ENCODE results near the gene DAPK1. TPM values are rescaled to one million over a fixed set of nuclear protein-coding genes. Genes with fewer than 3 reads are reported as not detected.

Gene DAPK1
- total RNA-seq, 1 donor from 2014 or later: 3.6 TPM

- H3K27ac Mint-ChIP-seq: no peak overlapping the region
- H3K4me3 Mint-ChIP-seq: no peak overlapping the region
- no peaks in the 10 kb centered on the region for H3K36me3 Mint-ChIP-seq (ENCODE audit: low read depth)
- H3K27me3 Mint-ChIP-seq: peaks cover 38% of the 10 kb centered on the region
- intact Hi-C loops (cut with micrococcal nuclease): loop anchor here (1.0 kb wide), 1 partner anchor 31 kb away; no protein-coding TSS in a partner anchor
- no peak for DNase-seq
- H3K9me3 Mint-ChIP-seq: no peaks in the 10 kb centered on the region
- peaks cover 12% of the 10 kb centered on the region for H3K4me1 Mint-ChIP-seq
Observed at GRCh38 chr9:87502391-87503221, 4.9 kb downstream of the DAPK1 start.

DNA sequence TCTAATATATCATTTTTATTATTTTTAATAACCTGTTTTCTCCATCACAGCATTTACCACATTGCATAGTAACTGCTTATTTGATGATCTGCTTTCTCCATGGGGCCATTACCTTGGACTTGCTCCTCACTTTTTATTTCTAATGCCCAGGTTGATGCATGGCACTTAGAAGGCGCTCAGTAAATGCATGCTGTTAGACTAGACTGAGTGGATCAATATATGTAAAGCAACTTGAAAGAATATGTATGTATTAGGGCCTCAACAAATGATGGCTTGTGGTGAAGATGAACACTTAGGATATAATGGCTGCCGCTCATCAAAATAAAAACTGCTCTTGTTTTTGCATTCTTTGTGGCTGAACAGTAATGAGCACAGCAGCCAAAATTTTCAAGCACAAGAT, 5.8 kb downstream of the DAPK1 start:
- H3K4me1 Mint-ChIP-seq: peaks cover 12% of the 10 kb centered on the region
- H3K36me3 Mint-ChIP-seq (ENCODE audit: low read depth): no peaks in the 10 kb centered on the region
- H3K9me3 Mint-ChIP-seq: no peaks in the 10 kb centered on the region
- intact Hi-C loops (cut with micrococcal nuclease): loop anchor here (1.0 kb wide), 1 partner anchor 30 kb away; no protein-coding TSS in a partner anchor
- peaks cover 37% of the 10 kb centered on the region for H3K27me3 Mint-ChIP-seq
- no peak overlapping the region for H3K27ac Mint-ChIP-seq
- no peak for DNase-seq
- no peak overlapping the region for H3K4me3 Mint-ChIP-seq

- intact Hi-C loops (cut with micrococcal nuclease): loop anchor here (1.0 kb wide), 1 partner anchor 29 kb away; no protein-coding TSS in a partner anchor
- no peak for DNase-seq
- Mint-ChIP-seq H3K27ac (no peak overlapping the region), H3K4me3 (no peak overlapping the region), H3K4me1 (peaks cover 10% of the 10 kb centered on the region), H3K9me3 (no peaks in the 10 kb centered on the region), H3K27me3 (peaks cover 33% of the 10 kb centered on the region), H3K36me3 (ENCODE audit: low read depth) (no peaks in the 10 kb centered on the region)
Observed at GRCh38 chr9:87503927-87504326, 6.3 kb downstream of the DAPK1 start.

GRCh38 chr9:87504938-87505337, 7.3 kb downstream of the DAPK1 start:
- DNase-seq: no peak
- peaks cover 7% of the 10 kb centered on the region for H3K4me1 Mint-ChIP-seq
- H3K9me3 Mint-ChIP-seq: no peaks in the 10 kb centered on the region
- peaks cover 23% of the 10 kb centered on the region for H3K27me3 Mint-ChIP-seq
- H3K27ac Mint-ChIP-seq: no peak overlapping the region
- no peak overlapping the region for H3K4me3 Mint-ChIP-seq
- no peaks in the 10 kb centered on the region for H3K36me3 Mint-ChIP-seq (ENCODE audit: low read depth)
- intact Hi-C loops (cut with micrococcal nuclease): no loop called here

DNA sequence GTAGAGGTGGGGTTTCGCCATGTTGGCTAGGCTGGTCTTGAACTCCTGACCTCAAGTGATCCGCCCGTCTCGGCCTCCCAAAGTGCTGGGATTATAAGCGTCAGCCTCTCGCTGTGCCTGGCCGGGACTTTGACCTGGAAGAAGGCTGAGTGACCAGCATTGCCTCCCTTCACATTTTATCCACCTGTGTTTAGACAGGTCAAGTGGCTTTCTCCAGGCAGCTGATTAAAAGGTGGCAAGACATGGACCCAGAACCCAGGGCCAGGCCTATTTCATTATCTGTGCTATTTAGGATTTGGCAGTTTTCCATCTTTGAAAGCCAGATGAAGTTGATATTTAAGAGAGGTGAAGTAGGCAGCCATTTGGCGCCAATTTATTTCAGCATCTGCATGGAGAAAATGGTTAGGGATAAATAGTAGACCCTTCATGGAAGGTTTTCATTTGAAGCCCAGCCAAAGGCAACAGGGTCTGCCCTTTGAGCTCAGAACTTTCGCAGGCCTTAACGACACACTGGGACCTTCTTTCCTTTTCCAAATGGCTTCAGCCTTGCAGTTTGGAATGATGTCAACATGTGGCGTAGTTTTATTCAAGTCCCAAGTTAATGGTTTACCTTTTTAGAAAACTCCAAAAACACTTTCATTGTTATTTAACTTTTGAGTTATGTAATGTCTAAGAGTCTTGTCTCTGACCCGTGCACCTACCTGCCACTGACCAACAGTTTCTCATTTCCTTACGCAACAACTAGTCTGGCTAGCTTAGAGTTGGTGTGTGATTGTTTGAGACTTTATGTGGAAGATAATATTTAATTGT, 8.4 kb downstream of the DAPK1 start:
- DNase-seq: no peak
- no peak overlapping the region for H3K4me3 Mint-ChIP-seq
- peaks cover 2% of the 10 kb centered on the region for H3K4me1 Mint-ChIP-seq
- no peak overlapping the region for H3K27ac Mint-ChIP-seq
- no peaks in the 10 kb centered on the region for H3K36me3 Mint-ChIP-seq (ENCODE audit: low read depth)
- no peaks in the 10 kb centered on the region for H3K9me3 Mint-ChIP-seq
- intact Hi-C loops (cut with micrococcal nuclease): no loop called here
- H3K27me3 Mint-ChIP-seq: peaks cover 16% of the 10 kb centered on the region

GRCh38 chr9:87507576-87507975, 9.9 kb downstream of the DAPK1 start:
- Mint-ChIP-seq H3K36me3 (ENCODE audit: low read depth) (no peaks in the 10 kb centered on the region), H3K27me3 (peaks cover 10% of the 10 kb centered on the region), H3K27ac (no peak overlapping the region), H3K9me3 (no peaks in the 10 kb centered on the region), H3K4me3 (no peak overlapping the region), H3K4me1 (peaks cover 2% of the 10 kb centered on the region)
- intact Hi-C loops (cut with micrococcal nuclease): no loop called here
- no peak for DNase-seq

DNA sequence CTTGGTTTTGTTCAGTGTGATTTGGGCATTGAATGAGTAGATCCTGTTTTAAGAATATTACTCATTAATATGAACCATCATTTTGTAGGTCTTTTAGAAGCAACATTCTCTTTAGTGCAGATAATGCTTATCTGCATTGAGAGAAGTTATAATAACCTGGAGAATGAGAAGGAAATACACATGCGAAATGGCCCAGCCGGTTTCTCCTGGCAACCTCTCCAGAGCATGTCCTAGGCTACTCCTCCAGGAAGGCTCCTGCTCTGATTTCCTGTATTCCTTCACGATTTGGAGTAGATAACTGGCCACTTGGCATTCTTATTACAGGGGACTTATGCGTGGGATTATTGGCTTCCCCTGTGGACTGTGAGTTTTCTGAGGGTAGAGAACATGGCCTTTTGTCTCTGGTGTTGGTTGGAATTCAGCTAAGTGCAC, 12.6 kb downstream of the DAPK1 start:
- H3K36me3 Mint-ChIP-seq (ENCODE audit: low read depth): no peaks in the 10 kb centered on the region
- no peak overlapping the region for H3K27ac Mint-ChIP-seq
- DNase-seq: no peak
- peaks cover 4% of the 10 kb centered on the region for H3K27me3 Mint-ChIP-seq
- intact Hi-C loops (cut with micrococcal nuclease): no loop called here
- no peaks in the 10 kb centered on the region for H3K4me1 Mint-ChIP-seq
- H3K9me3 Mint-ChIP-seq: no peaks in the 10 kb centered on the region
- H3K4me3 Mint-ChIP-seq: no peak overlapping the region

GRCh38 chr9:87512311-87512710, 14.6 kb downstream of the DAPK1 start:
- H3K27me3 Mint-ChIP-seq: peaks cover 4% of the 10 kb centered on the region
- H3K36me3 Mint-ChIP-seq (ENCODE audit: low read depth): no peaks in the 10 kb centered on the region
- H3K4me1 Mint-ChIP-seq: no peaks in the 10 kb centered on the region
- intact Hi-C loops (cut with micrococcal nuclease): no loop called here
- no peak for DNase-seq
- no peaks in the 10 kb centered on the region for H3K9me3 Mint-ChIP-seq
- H3K4me3 Mint-ChIP-seq: no peak overlapping the region
- H3K27ac Mint-ChIP-seq: no peak overlapping the region

DNA sequence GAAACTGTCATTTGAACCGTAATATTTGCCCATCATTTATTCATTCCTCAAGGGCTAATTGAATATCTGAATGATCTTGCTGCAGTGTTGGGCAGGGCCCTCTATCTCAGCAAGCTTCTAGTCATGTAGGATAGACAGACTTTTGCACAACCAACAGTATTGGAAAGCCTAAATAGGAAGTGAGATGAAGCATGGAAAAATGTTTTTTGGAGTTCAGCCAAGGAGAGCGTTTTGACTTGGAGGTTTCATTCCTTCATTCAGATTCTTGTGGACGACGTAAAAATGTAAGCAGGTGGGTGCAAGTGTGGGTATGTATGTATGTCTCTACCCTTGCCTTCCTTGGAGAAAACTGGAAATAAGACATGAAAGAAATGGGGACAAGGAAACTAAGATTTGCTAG, 15.5 kb downstream of the DAPK1 start:
- H3K27ac Mint-ChIP-seq: no peak overlapping the region

DNA sequence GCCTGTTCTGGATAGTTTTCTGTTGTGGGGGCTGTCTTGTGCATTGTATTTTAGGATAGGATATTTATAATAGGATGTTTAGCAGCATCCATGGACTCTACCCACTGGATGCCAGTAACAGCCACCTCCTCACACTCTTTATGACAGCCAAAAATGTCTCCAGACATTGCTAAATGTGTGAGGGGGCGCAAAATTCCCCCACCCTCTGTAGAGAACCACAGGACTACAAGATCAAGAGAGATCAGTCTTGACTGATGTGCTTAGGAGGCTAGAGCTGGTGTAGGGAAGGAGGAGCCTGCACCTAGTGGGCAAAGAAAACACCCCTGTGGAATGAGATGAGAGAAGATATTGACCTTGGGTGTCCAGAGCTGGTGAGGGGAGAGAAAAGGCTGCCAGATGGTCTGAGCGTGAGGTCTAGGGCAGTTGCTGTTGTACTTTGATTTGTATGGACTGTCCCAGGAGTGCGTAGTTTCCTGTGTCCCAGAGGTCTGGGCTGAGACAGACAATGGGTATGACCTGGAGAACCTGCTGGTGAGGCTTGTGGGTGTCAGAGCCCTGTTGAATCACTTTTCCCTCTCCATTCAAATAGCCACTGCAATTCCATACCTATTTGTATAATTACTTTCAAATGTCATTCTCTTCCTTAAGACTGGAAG, 16.3 kb downstream of the DAPK1 start:
- H3K4me3 Mint-ChIP-seq: no peak overlapping the region

More for the DNA sequence above, 15.5 kb downstream of the DAPK1 start:
- Mint-ChIP-seq H3K36me3 (ENCODE audit: low read depth) (no peaks in the 10 kb centered on the region), H3K4me3 (no peak overlapping the region), H3K9me3 (no peaks in the 10 kb centered on the region), H3K4me1 (no peaks in the 10 kb centered on the region), H3K27me3 (peaks cover 4% of the 10 kb centered on the region)
- DNase-seq: no peak
- intact Hi-C loops (cut with micrococcal nuclease): no loop called here

GRCh38 chr9:87515006-87515405, 17.3 kb downstream of the DAPK1 start:
- H3K4me3 Mint-ChIP-seq: no peak overlapping the region
- no peak overlapping the region for H3K27ac Mint-ChIP-seq
- H3K4me1 Mint-ChIP-seq: no peaks in the 10 kb centered on the region
- H3K36me3 Mint-ChIP-seq (ENCODE audit: low read depth): no peaks in the 10 kb centered on the region
- H3K9me3 Mint-ChIP-seq: no peaks in the 10 kb centered on the region
- intact Hi-C loops (cut with micrococcal nuclease): no loop called here
- H3K27me3 Mint-ChIP-seq: peaks cover 4% of the 10 kb centered on the region
- DNase-seq: no peak

More for the DNA sequence above, 16.3 kb downstream of the DAPK1 start:
- DNase-seq: no peak
- Mint-ChIP-seq H3K4me1 (no peaks in the 10 kb centered on the region), H3K9me3 (no peaks in the 10 kb centered on the region), H3K27ac (no peak overlapping the region), H3K36me3 (ENCODE audit: low read depth) (no peaks in the 10 kb centered on the region), H3K27me3 (peaks cover 4% of the 10 kb centered on the region)
- intact Hi-C loops (cut with micrococcal nuclease): no loop called here

- Mint-ChIP-seq H3K36me3 (ENCODE audit: low read depth) (no peaks in the 10 kb centered on the region), H3K27ac (no peak overlapping the region), H3K4me1 (no peaks in the 10 kb centered on the region), H3K27me3 (peaks cover 2% of the 10 kb centered on the region), H3K9me3 (no peaks in the 10 kb centered on the region), H3K4me3 (no peak overlapping the region)
- intact Hi-C loops (cut with micrococcal nuclease): no loop called here
- no peak for DNase-seq
Observed at GRCh38 chr9:87515588-87516221, 18.0 kb downstream of the DAPK1 start.

GRCh38 chr9:87516222-87516925, 18.7 kb downstream of the DAPK1 start:
- H3K27me3 Mint-ChIP-seq: peaks cover 2% of the 10 kb centered on the region
- H3K4me3 Mint-ChIP-seq: no peak overlapping the region
- no peak for DNase-seq
- no peaks in the 10 kb centered on the region for H3K36me3 Mint-ChIP-seq (ENCODE audit: low read depth)
- no peaks in the 10 kb centered on the region for H3K4me1 Mint-ChIP-seq
- H3K9me3 Mint-ChIP-seq: no peaks in the 10 kb centered on the region
- intact Hi-C loops (cut with micrococcal nuclease): no loop called here
- no peak overlapping the region for H3K27ac Mint-ChIP-seq
